HEK293 (cell line): ENCODE results near the gene KCTD2.
A peak's percentile ranks its signal among the peaks of the same experiment; 100 is the strongest.

Experiments
- CTCF ChIA-PET: fragments of 350-600 bp; formaldehyde crosslinking; extraction: SDS; loops from one replicate; lab custom pipeline; 2021; ENCODE audit warnings: antibody characterized with exemption; lab: Yijun Ruan, JAX
- POLR2A ChIA-PET: fragments of 300-600 bp; formaldehyde crosslinking; extraction: SDS; loops from one replicate; lab custom pipeline; 2020; ENCODE audit warnings: antibody characterized with exemption, inconsistent platforms; lab: Yijun Ruan, JAX
- H3K27ac ChIP-seq: fragments of 200-500 bp; sonication (Bioruptor generic); 2 replicates; pipeline ENCODE4 v1.5.1; 2014; ENCODE audit warnings: low read depth, low read length, control low read depth, inconsistent platforms; ENCODE audit errors: extremely low read depth
- H3K36me3 ChIP-seq, 2 experiments: fragments of 200-500 bp in 1 of 2; sonication (Bioruptor generic) in 1 of 2; 1 replicate in 1 of 2; 2 replicates in 1 of 2; pipeline ENCODE4 v1.5.1; 2014 to 2017; ENCODE audit warnings: inconsistent platforms in 2 of 2, low read length in 2 of 2; ENCODE audit not compliant: control insufficient read depth in 2 of 2, insufficient read depth in 1 of 2
- H3K4me1 ChIP-seq: fragments of 200-500 bp; sonication (Bioruptor generic); 2 replicates; pipeline ENCODE4 v1.5.1; 2014; ENCODE audit warnings: mild to moderate bottlenecking, low read length, inconsistent platforms; ENCODE audit not compliant: control insufficient read depth, insufficient read depth
- H3K4me3 ChIP-seq: 2 replicates; pipeline ENCODE4 v1.5.1; 2011; ENCODE audit warnings: low read depth, mild to moderate bottlenecking, control low read depth, low read length, moderate library complexity
- H3K9me3 ChIP-seq: fragments of 200-500 bp; sonication (Bioruptor generic); 2 replicates; pipeline ENCODE4 v1.5.1; 2014; ENCODE audit warnings: low read depth, low read length, inconsistent platforms; ENCODE audit not compliant: control insufficient read depth, insufficient read depth
- EGR2 ChIP-seq: fragments of 450-650 bp; formaldehyde crosslinking; IDR thresholded peaks from 2 replicates; pipeline ENCODE4 v1.5.1; 2016; ENCODE audit warnings: low read depth, missing biosample characterization, missing genetic modification characterization
- FEZF1 ChIP-seq: fragments of 450-650 bp; formaldehyde crosslinking; IDR thresholded peaks from 2 replicates; pipeline ENCODE4 v1.5.1; 2016; ENCODE audit warnings: missing biosample characterization, missing genetic modification characterization
- PATZ1 ChIP-seq: fragments of 450-650 bp; formaldehyde crosslinking; IDR thresholded peaks from 2 replicates; pipeline ENCODE4 v1.5.1; 2016; ENCODE audit warnings: missing biosample characterization, missing genetic modification characterization
- PRDM1 ChIP-seq: fragments of 450-650 bp; formaldehyde crosslinking; IDR thresholded peaks from 2 replicates; pipeline ENCODE4; 2016; ENCODE audit warnings: missing biosample characterization, missing genetic modification characterization
- REPIN1 ChIP-seq: fragments of 450-650 bp; formaldehyde crosslinking; IDR thresholded peaks from 2 replicates; pipeline ENCODE4 v1.5.1; 2017; ENCODE audit warnings: missing biosample characterization, missing genetic modification characterization, low read depth
- TCF7L2 ChIP-seq: IDR thresholded peaks from 2 replicates; pipeline ENCODE4 v1.6.1; 2011; ENCODE audit warnings: low read depth, mild to moderate bottlenecking, inconsistent platforms, low read length, moderate library complexity, borderline replicate concordance
- ZFHX2 ChIP-seq: fragments of 450-650 bp; formaldehyde crosslinking; conservative IDR thresholded peaks from 2 replicates; pipeline ENCODE4 v1.5.1; 2016; ENCODE audit warnings: missing biosample characterization, missing genetic modification characterization
- ZFP41 ChIP-seq: fragments of 450-650 bp; formaldehyde crosslinking; IDR thresholded peaks from 2 replicates; pipeline ENCODE4 v1.5.1; 2016; ENCODE audit warnings: missing biosample characterization, missing genetic modification characterization, borderline replicate concordance
- ZNF23 ChIP-seq: fragments of 450-650 bp; formaldehyde crosslinking; IDR thresholded peaks from 2 replicates; pipeline ENCODE4 v1.5.1; 2016; ENCODE audit warnings: missing biosample characterization, missing genetic modification characterization, borderline replicate concordance
- ZNF350 ChIP-seq: fragments of 450-650 bp; formaldehyde crosslinking; IDR thresholded peaks from 2 replicates; pipeline ENCODE4 v1.5.0; 2017; ENCODE audit warnings: missing biosample characterization, mild to moderate bottlenecking, missing genetic modification characterization
- ZNF433 ChIP-seq: fragments of 450-650 bp; formaldehyde crosslinking; IDR thresholded peaks from 2 replicates; pipeline ENCODE4 v1.5.1; 2016; ENCODE audit warnings: missing biosample characterization, missing genetic modification characterization, low read depth
- ZNF521 ChIP-seq: fragments of 450-650 bp; formaldehyde crosslinking; IDR thresholded peaks from 2 replicates; pipeline ENCODE4 v1.5.1; 2017; ENCODE audit warnings: missing biosample characterization, mild to moderate bottlenecking, missing genetic modification characterization
- ZNF580 ChIP-seq: fragments of 450-650 bp; formaldehyde crosslinking; IDR thresholded peaks from 2 replicates; pipeline ENCODE4 v1.5.1; 2016; ENCODE audit warnings: missing biosample characterization, missing genetic modification characterization
- ZNF777 ChIP-seq: fragments of 450-650 bp; formaldehyde crosslinking; IDR thresholded peaks from 2 replicates; pipeline ENCODE4 v1.5.1; 2017; ENCODE audit warnings: missing biosample characterization, missing genetic modification characterization, borderline replicate concordance
- ZSCAN30 ChIP-seq: fragments of 450-650 bp; IDR thresholded peaks from 2 replicates; pipeline ENCODE4 v1.5.1; 2018; ENCODE audit warnings: missing biosample characterization, mild to moderate bottlenecking, missing genetic modification characterization, moderate library complexity
- ZSCAN4 ChIP-seq: fragments of 450-650 bp; formaldehyde crosslinking; IDR thresholded peaks from 2 replicates; pipeline ENCODE4 v1.5.1; 2017; ENCODE audit warnings: missing biosample characterization, missing genetic modification characterization
- TF ChIP-seq, protein P1 (sequence below): fragments of 450-650 bp; formaldehyde crosslinking; IDR thresholded peaks from 2 replicates; pipeline ENCODE4 v1.5.1; 2017; ENCODE audit warnings: missing biosample characterization, missing genetic modification characterization
- TF ChIP-seq, protein P2 (sequence below): fragments of 450-650 bp; formaldehyde crosslinking; IDR thresholded peaks from 2 replicates; pipeline ENCODE4 v1.5.1; 2016; ENCODE audit warnings: missing biosample characterization, missing genetic modification characterization, borderline replicate concordance
- TF ChIP-seq, protein P3 (sequence below): fragments of 450-650 bp; formaldehyde crosslinking; IDR thresholded peaks from 2 replicates; pipeline ENCODE4 v1.5.1; 2017; ENCODE audit warnings: missing biosample characterization, missing genetic modification characterization

KCTD2 gene

DNA sequence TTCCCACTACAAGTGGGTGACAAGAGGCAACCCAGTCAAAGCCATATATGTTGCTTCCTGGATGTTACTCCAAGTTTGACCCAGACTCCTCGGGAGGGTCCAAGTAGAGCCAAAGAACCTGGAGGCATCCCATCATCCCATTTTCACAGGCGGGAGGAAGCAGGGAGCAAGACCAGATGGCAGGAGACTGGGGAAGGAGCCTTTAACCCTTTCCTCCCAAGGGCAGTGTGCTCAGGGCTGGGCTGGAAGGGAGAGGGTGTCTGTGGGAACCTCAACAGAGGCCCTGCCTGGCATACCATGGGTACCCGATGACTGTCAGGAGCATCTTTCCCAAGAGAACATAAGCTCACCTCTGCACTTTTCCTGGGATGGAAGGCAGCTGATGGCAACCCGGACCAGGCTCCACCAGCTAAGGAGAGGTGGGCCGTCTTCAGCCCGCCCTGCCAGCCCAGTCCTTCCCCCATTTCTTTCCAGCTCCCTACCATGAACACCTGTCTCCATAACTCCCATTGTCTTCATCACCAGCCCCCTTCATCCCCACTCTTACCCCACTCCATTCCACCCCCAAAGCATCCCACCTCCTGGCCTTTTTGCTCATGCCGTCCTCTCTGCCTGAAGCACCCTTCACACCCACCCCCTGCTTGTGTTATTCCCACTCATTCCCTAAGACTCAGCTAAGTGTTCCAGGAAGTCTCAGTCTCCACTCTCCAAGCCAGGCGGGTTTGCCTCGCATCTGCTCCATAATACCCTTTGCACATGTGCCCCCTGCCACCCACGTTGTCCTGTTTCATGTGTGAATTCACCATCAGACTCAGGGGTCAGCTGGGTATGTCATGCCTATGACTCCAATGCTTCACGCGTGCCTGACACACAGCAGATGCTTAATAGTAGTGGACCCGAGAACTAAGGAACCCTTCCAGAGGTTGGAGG is 34.9 kb downstream of the KCTD2 start:
- Histone ChIP-seq H3K4me1 (peaks cover 2% of the 10 kb centered on the region; the same call in 1 of the 2 replicates), H3K9me3 (no peaks in the 10 kb centered on the region), H3K27ac (no peak overlapping the region), H3K4me3 (no peak overlapping the region), H3K36me3 (no peaks in the 10 kb centered on the region)
- POLR2A ChIA-PET = interaction anchor here (1.0 to 1.5 kb wide), 2 partner anchors 28 to 73 kb away, joined by 3 read pairs; partner anchors contain the start of gene ARMC7
- CTCF ChIA-PET = interaction anchor here (0.5 to 1.6 kb wide), 9 partner anchors 18 to 236 kb away, joined by 3 to 7 read pairs (median 3); partner anchors contain the start of genes ARMC7 and MIF4GD
- no peak for TF ChIP-seq PATZ1 (tag by site-specific recombination)
- peak; percentile 99 for TF ChIP-seq EGR2
- TF ChIP-seq ZNF23 (tag by site-specific recombination) = no peak
- peak; percentile 94 for TF ChIP-seq ZFHX2 (tag by site-specific recombination)

GRCh38 chr17:75082683-75083082 is 35.7 kb downstream of the KCTD2 start:
- Histone ChIP-seq H3K4me3 (no peak overlapping the region), H3K4me1 (peaks cover 2% of the 10 kb centered on the region; the same call in 1 of the 2 replicates), H3K27ac (no peak overlapping the region), H3K36me3 (no peaks in the 10 kb centered on the region), H3K9me3 (no peaks in the 10 kb centered on the region)
- CTCF ChIA-PET = interaction anchor here (0.5 to 2.5 kb wide), 3 partner anchors 32 to 188 kb away, joined by 3 to 11 read pairs (median 3); partner anchors contain the start of gene MIF4GD
- POLR2A ChIA-PET = interaction anchor here (1.0 kb wide), 1 partner anchor 72 kb away, joined by 3 read pairs; no protein-coding TSS in a partner anchor
- TF ChIP-seq ZNF777 (no peak), ZFP41 (tag by site-specific recombination) (no peak)

GRCh38 chr17:75084039-75084660 is 37.1 kb downstream of the KCTD2 start:
- no peak overlapping the region for H3K27ac ChIP-seq
- no peaks in the 10 kb centered on the region for H3K36me3 ChIP-seq
- ChIA-PET CTCF (interaction anchor here (0.6 to 2.5 kb wide), 7 partner anchors 11 to 156 kb away, joined by 3 to 11 read pairs (median 3); no protein-coding TSS in a partner anchor), POLR2A (no interaction called here)
- H3K9me3 ChIP-seq = no peaks in the 10 kb centered on the region
- H3K4me3 ChIP-seq = no peak overlapping the region
- H3K4me1 ChIP-seq = no peaks in the 10 kb centered on the region; the same call in 1 of the 2 replicates
- no peak for TF ChIP-seq ZNF350
- peak; percentile 30; the same call in 1 of the 2 replicates for TF ChIP-seq FEZF1 (tag by site-specific recombination)
- no peak for TF ChIP-seq ZNF433 (tag by site-specific recombination)
- TF ChIP-seq, protein P1, sequence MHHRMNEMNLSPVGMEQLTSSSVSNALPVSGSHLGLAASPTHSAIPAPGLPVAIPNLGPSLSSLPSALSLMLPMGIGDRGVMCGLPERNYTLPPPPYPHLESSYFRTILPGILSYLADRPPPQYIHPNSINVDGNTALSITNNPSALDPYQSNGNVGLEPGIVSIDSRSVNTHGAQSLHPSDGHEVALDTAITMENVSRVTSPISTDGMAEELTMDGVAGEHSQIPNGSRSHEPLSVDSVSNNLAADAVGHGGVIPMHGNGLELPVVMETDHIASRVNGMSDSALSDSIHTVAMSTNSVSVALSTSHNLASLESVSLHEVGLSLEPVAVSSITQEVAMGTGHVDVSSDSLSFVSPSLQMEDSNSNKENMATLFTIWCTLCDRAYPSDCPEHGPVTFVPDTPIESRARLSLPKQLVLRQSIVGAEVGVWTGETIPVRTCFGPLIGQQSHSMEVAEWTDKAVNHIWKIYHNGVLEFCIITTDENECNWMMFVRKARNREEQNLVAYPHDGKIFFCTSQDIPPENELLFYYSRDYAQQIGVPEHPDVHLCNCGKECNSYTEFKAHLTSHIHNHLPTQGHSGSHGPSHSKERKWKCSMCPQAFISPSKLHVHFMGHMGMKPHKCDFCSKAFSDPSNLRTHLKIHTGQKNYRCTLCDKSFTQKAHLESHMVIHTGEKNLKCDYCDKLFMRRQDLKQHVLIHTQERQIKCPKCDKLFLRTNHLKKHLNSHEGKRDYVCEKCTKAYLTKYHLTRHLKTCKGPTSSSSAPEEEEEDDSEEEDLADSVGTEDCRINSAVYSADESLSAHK (tag by site-specific recombination) = no peak
- no peak for TF ChIP-seq ZSCAN30
- no peak for TF ChIP-seq REPIN1
- TF ChIP-seq TCF7L2 = no peak
- TF ChIP-seq ZSCAN4 (tag by site-specific recombination) = no peak
- TF ChIP-seq ZNF521 (tag by site-specific recombination) = no peak
- TF ChIP-seq PRDM1 (tag by site-specific recombination) = peak; percentile 55; the same call in 1 of the 2 replicates
- TF ChIP-seq ZNF580 = no peak
- TF ChIP-seq, protein P2, sequence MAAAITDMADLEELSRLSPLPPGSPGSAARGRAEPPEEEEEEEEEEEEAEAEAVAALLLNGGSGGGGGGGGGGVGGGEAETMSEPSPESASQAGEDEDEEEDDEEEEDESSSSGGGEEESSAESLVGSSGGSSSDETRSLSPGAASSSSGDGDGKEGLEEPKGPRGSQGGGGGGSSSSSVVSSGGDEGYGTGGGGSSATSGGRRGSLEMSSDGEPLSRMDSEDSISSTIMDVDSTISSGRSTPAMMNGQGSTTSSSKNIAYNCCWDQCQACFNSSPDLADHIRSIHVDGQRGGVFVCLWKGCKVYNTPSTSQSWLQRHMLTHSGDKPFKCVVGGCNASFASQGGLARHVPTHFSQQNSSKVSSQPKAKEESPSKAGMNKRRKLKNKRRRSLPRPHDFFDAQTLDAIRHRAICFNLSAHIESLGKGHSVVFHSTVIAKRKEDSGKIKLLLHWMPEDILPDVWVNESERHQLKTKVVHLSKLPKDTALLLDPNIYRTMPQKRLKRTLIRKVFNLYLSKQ (tag by site-specific recombination) = no peak
- TF ChIP-seq, protein P3, sequence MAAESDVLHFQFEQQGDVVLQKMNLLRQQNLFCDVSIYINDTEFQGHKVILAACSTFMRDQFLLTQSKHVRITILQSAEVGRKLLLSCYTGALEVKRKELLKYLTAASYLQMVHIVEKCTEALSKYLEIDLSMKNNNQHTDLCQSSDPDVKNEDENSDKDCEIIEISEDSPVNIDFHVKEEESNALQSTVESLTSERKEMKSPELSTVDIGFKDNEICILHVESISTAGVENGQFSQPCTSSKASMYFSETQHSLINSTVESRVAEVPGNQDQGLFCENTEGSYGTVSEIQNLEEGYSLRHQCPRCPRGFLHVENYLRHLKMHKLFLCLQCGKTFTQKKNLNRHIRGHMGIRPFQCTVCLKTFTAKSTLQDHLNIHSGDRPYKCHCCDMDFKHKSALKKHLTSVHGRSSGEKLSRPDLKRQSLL (tag by site-specific recombination) = no peak
